ENCODE results near the gene ARRDC3.
"Not testable (repeated sequence)": the region's sequence is repeated elsewhere in the genome, so short reads cannot be mapped to it uniquely, and the experiment has no call there.

Gene ARRDC3

GRCh38 chr5:91359962-91360609 lies 23.0 kb downstream of the ARRDC3 start:
- no peak for DNase-seq (ENCODE audit: low read depth)

DNA sequence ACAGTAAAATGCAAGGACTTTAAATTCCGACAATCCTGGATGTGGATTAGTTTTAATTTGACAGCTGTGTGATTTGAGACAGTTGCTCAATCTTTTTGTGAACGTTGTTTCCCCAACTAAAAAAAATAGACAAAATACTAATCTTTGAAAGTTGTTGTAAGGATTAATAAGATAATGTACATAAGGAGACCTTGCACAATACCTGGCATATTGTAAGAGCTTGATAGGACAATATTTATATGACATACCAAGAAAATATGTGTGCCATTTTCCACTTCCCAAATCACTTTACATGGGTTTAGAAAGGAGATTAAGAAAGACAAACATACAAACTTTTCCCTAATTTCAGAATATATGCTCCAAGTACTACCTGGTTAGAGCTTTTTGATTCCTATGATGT lies 25.3 kb downstream of the ARRDC3 start:
- DNase-seq (ENCODE audit: low read depth), result no peak

DNA sequence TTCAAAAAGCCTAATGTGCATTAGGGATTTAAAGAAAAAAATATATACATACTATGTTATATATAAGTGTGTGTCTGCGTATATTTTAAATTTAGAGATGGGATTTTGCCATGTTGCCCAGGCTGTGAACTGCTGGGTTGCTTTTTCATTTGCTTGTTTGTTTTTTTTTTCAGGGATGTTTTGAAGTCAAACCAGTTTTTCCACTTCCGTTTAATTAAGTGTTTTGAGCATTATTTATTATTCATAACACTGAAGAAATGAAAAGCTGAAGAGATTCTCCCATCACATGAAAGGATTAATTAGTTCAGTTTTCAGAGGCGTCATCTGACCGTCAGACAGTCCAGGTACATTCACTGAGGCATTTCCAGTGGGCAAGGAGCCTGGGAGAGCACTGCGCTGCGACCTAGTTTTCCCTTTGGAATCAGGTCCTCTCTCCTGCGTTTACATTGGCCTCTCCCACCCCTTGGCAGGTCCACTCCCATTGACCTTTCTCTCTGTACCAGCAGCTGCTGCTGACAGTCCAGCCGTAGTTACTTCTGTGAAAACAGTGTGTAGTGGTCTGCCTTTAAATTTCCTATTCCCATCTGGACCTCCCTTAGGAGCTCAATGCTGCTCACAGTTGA lies 26.0 kb downstream of the ARRDC3 start:
- no peak for DNase-seq (ENCODE audit: low read depth)

- not testable (repeated sequence) for DNase-seq (ENCODE audit: low read depth)
These were observed 28.2 kb downstream of the ARRDC3 start for GRCh38 chr5:91354867-91355266.

GRCh38 chr5:91352831-91353695 lies 30.1 kb downstream of the ARRDC3 start:
- DNase-seq (ENCODE audit: low read depth), result no peak

- no peak for DNase-seq (ENCODE audit: low read depth)
These were observed 37.7 kb downstream of the ARRDC3 start for GRCh38 chr5:91345461-91345860.

- not testable (repeated sequence) for DNase-seq (ENCODE audit: low read depth)
These were observed 38.4 kb downstream of the ARRDC3 start for GRCh38 chr5:91344661-91345200.

GRCh38 chr5:91343916-91344315 lies 39.2 kb downstream of the ARRDC3 start:
- no peak for DNase-seq (ENCODE audit: low read depth)

DNA sequence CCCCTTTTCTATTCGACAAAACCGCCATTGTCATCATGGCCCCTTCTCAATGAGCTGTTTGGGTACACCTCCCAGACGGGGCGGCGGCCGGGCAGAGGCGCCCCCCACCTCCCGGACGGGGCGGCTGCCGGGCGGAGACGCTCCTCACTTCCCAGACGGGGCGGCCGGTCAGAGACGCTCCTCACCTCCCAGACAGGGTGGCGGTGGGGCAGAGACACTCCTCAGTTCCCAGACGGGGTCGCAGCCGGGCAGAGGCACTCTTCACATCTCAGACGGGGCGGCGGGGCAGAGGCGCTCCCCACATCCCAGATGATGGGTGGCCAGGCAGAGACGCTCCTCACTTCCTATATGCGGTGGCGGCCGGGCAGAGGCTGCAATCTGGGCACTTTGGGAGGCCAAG lies 40.2 kb downstream of the ARRDC3 start:
- DNase-seq (ENCODE audit: low read depth), result not testable (repeated sequence)

GRCh38 chr5:91341154-91341553 lies 42.0 kb downstream of the ARRDC3 start:
- DNase-seq (ENCODE audit: low read depth), result no peak

DNA sequence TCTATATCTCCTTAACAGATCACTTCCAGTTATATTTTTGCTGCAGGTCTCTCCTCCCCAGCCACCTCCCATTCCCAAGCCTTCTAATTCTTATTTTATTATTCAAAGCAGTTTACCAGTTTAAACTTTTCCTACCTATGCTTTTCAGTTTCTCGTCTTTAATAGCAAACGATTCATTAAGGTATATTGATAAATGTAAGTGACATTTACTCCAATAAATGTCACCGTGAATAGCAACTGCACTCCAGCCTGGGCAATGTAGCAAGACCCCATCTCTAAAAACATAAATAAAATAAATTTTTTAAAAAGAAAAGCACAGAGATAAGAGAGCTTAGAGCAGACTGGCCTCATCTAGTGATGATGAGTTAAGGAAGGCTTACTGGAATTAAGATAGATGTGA lies 42.6 kb downstream of the ARRDC3 start:
- DNase-seq (ENCODE audit: low read depth), result no peak

- peak; percentile 10 for DNase-seq (ENCODE audit: low read depth)
These were observed 43.9 kb downstream of the ARRDC3 start for GRCh38 chr5:91339063-91339705.

DNA sequence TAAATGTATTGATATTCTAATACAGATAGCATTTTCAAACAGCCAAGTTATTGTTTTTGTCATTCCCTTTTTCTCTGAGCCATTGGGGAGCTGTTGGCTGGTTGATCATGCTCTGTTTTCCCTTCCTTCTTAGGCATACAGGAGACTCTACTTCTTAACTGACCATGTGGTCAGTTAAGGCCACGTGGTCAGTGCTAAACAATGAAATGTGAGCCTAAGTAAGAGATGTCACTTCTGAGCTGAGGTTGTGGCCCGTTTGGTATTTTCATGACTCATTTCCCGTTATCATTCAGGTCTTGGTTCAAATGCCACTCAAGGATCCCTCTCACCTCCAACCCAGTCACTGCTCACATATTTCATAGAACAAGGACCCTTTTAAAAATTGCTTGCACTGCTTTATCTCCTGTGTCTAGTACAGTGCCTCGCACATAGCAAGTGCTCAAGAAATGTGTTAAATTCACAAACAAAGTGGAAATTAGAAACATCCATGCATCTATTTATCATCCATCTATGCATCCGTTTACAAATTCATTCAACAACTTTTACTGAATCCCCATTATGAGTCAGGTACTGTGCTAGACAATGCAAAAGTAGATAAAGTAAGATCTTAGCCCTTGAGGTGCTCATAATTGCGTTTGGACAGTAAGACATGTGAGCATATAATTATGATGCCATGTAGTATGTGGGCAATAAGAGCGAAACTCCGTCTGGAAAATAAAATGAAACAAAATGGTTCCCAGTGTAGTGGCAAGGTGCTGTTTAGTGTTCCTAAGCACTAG lies 50.7 kb downstream of the ARRDC3 start:
- DNase-seq (ENCODE audit: low read depth), result peak; percentile 83

DNA sequence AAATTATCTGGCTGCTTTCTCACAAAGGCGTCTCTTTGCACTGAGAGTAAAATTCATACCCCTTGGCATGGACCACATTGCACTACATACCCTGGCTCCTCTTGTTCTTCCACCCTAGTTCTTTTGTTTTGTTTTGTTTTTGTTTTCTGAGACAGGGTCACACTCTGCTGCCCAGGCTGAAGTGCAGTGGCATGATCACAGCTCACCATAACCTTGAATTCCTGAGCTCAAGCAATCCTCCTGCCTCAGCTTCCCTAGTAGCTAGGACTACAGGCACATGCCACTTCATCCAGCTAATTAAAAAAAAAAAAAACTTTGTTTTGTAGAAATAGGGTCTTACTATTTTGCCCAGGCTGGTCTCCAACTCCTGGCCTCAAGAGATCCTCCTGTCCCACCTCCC lies 51.4 kb downstream of the ARRDC3 start:
- DNase-seq (ENCODE audit: low read depth), result no peak

DNA sequence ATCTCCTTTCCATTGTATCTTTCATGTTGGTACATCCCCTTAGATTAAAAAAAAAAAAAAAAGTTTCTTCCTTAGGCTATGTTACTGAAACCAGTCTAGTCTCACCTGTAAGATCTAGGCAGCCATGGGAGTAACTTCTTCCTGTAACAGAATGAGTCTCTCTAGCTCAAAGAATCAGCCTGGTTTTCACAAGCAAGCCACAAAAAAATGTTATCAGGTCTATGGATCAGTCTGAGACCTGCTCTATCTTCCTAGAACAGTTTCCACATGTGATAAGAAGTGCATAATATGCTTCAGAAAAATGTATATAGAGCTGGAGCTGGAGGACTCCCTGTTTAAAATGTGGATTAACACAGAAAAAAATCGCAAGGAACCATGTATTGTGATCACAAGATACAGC lies 53.8 kb downstream of the ARRDC3 start:
- no peak for DNase-seq (ENCODE audit: low read depth)

DNA sequence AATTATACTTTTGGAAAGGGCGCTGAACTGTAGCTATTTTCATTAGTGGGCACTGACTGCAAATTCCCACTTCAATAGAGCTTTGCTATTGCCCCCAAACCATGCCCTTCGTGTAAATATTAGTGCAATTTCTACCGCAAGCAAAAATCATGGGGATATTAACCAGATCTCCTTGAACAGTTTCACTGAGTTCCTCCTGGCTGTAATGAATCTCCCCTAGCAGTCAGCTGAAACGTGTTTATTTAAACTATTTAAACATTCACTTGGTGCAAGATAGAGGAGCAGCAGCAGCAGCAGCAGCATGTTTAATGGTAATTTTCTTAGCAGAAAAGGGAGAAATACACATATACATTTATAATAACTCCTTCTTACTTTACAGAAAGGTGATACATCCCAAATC lies 54.4 kb downstream of the ARRDC3 start:
- no peak for DNase-seq (ENCODE audit: low read depth)

DNA sequence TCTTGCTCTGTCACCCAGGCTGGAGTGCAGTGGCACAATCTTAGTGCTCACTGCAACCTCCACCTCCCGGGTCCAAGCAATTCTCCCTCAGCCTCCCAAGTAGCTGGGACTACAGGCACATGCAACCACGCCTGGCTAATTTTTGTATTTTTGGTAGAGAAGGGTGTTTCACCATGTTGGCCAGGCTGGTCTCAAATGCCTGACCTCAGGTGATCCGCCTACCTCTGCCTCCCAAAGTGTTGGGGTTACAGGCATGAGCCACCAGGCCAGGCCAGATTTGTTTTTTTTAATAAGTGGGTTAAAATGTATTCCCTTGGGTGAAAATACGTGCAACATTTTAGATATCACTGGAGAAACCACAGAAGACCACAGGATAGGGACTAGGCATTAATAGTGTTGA lies 60.1 kb downstream of the ARRDC3 start:
- not testable (repeated sequence) for DNase-seq (ENCODE audit: low read depth)

DNA sequence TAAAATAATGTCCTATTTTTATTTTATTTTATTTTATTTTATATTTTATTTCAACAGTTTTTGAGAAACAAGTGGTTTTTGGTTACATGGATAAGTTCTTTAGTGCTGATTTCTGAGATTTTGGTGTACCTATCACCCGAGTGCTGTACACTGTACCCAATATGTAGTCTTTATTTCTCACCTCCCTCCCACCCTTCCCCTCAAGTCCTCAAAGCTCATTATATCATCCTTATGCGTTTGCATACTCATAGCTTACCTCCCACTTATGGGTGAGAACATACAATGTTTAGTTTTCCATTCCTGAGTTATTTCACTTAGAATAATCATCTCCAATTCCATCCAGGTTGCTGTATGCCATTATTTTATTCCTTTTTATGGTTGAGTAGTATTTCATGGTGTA lies 63.5 kb downstream of the ARRDC3 start:
- no peak for DNase-seq (ENCODE audit: low read depth)

GRCh38 chr5:91318724-91319123 lies 64.4 kb downstream of the ARRDC3 start:
- no peak for DNase-seq (ENCODE audit: low read depth)
